H1 (cell line): ENCODE data around the gene ZBTB46. TPM values are rescaled to one million over a fixed set of nuclear protein-coding genes. Genes with fewer than 3 reads are reported as not detected.

Experiments
- CTCF ChIA-PET: fragments of 300-600 bp; sonication (Branson Sonifier 250); formaldehyde crosslinking; loops from one replicate; lab custom pipeline; 2021; ENCODE audit not compliant: partially characterized antibody; lab: Charles Lee
- POLR2A ChIA-PET: fragments of 300-600 bp; sonication (Branson Sonifier 250); formaldehyde crosslinking; loops from one replicate; lab custom pipeline; 2021; ENCODE audit warnings: inconsistent platforms; ENCODE audit not compliant: partially characterized antibody; lab: Charles Lee
- DNase-seq, 2 experiments: peaks; one replicate each; pipeline versions ENCODE4 v3.0.0 to v3.0.0-alpha.2; 2010 to 2022; ENCODE audit warnings: low spot score in 2 of 2, low read depth in 1 of 2, mixed read lengths in 1 of 2
- FAIRE-seq: peaks from 2 replicates; lab custom pipeline; 2011; peaks lifted over from hg19 to GRCh38; lab: Jason Lieb, UNC
- H2AFZ ChIP-seq: 2 replicates; pipeline ENCODE4 v1.8.1; 2012; ENCODE audit warnings: low read length, inconsistent platforms
- H2AK5ac ChIP-seq: 2 replicates; pipeline ENCODE4 v1.6.1; 2013; ENCODE audit warnings: low read depth, low read length
- H2BK120ac ChIP-seq: replicated peaks from 2 replicates; pipeline ENCODE3; 2013; ENCODE audit warnings: low read depth, low read length, inconsistent platforms
- H2BK12ac ChIP-seq: 2 replicates; pipeline ENCODE4 v1.6.1; 2013; ENCODE audit warnings: low read depth, low read length
- H2BK15ac ChIP-seq: 2 replicates; pipeline ENCODE4 v1.6.1; 2013; ENCODE audit warnings: low read length
- H2BK20ac ChIP-seq: 2 replicates; pipeline ENCODE4 v1.6.1; 2013; ENCODE audit warnings: low read length
- H2BK5ac ChIP-seq: 2 replicates; pipeline ENCODE4 v1.6.1; 2013; ENCODE audit warnings: low read depth, low read length
- H3K14ac ChIP-seq: 2 replicates; pipeline ENCODE4 v1.6.1; 2013; ENCODE audit warnings: inconsistent platforms; ENCODE audit not compliant: insufficient read length
- H3K18ac ChIP-seq: 2 replicates; pipeline ENCODE4 v1.6.1; 2013; ENCODE audit warnings: low read length; ENCODE audit errors: extremely low read depth
- H3K23ac ChIP-seq: 2 replicates; pipeline ENCODE4 v1.6.1; 2013; ENCODE audit warnings: inconsistent platforms; ENCODE audit not compliant: insufficient read length
- H3K23me2 ChIP-seq: 2 replicates; pipeline ENCODE4 v1.6.1; 2013; ENCODE audit warnings: low read depth, low read length
- H3K27ac ChIP-seq: 2 replicates; pipeline ENCODE4 v1.6.1; 2011; ENCODE audit warnings: low read depth, low read length, inconsistent platforms
- H3K27me3 ChIP-seq, 4 experiments: replicated peaks in 1 of 4; 1 replicate in 1 of 4; 2 replicates in 3 of 4; pipeline versions ENCODE4 v1.6.1 to v1.8.1; 2011 to 2013; ENCODE audit warnings: low read length in 3 of 4, mild to moderate bottlenecking in 3 of 4, inconsistent platforms in 2 of 4, mixed read lengths in 2 of 4, moderate library complexity in 1 of 4; ENCODE audit not compliant: control insufficient read depth in 3 of 4, insufficient read depth in 3 of 4; ENCODE audit errors: extremely low read depth in 1 of 4
- H3K36me3 ChIP-seq, 4 experiments: 2 replicates each; pipeline versions ENCODE4 v1.6.1 to v1.8.1; 2011 to 2013; ENCODE audit warnings: mild to moderate bottlenecking in 4 of 4, low read length in 3 of 4, moderate library complexity in 2 of 4, control low read depth in 1 of 4, inconsistent platforms in 1 of 4; ENCODE audit not compliant: insufficient read depth in 4 of 4, control insufficient read depth in 2 of 4
- H3K4ac ChIP-seq: replicated peaks from 2 replicates; pipeline ENCODE3; 2013; ENCODE audit warnings: low read length, low read depth, mixed read lengths, inconsistent platforms; ENCODE audit not compliant: insufficient read length
- H3K4me1 ChIP-seq, 4 experiments: replicated peaks in 1 of 4; 1 replicate in 1 of 4; 2 replicates in 3 of 4; pipeline versions ENCODE4 v1.6.1 to v1.8.1; 2011 to 2013; ENCODE audit warnings: low read length in 3 of 4, inconsistent platforms in 2 of 4, mixed read lengths in 1 of 4; ENCODE audit not compliant: insufficient read depth in 4 of 4, control insufficient read depth in 3 of 4
- H3K4me2 ChIP-seq, 2 experiments: 2 replicates each; pipeline versions ENCODE4 v1.6.1 to v1.8.1; 2011 to 2013; ENCODE audit warnings: low read depth in 2 of 2, low read length in 2 of 2, control low read depth in 1 of 2, inconsistent platforms in 1 of 2, mild to moderate bottlenecking in 1 of 2; ENCODE audit not compliant: insufficient read depth in 1 of 2
- H3K4me3 ChIP-seq, 4 experiments: fragments of 200-600, 300-600 bp in 1 of 4; sonication (generic), shearing (Covaris generic), sonication (Bioruptor Twin) in 1 of 4; 2 replicates each; pipeline versions ENCODE4 v1.5.1 to v1.8.1; 2011 to 2016; ENCODE audit warnings: low read length in 4 of 4, low read depth in 3 of 4, control low read depth in 2 of 4, inconsistent platforms in 2 of 4, mild to moderate bottlenecking in 2 of 4, mixed read lengths in 1 of 4, moderate library complexity in 1 of 4; ENCODE audit not compliant: insufficient read depth in 2 of 4; ENCODE audit errors: extremely low read depth in 1 of 4
- H3K56ac ChIP-seq: replicated peaks from 2 replicates; pipeline ENCODE3; 2013; ENCODE audit warnings: low read depth, mild to moderate bottlenecking, mixed read lengths, low read length, inconsistent platforms; ENCODE audit not compliant: insufficient read length
- H3K79me1 ChIP-seq: 2 replicates; pipeline ENCODE4 v1.6.1; 2013; ENCODE audit warnings: low read depth, low read length, control low read depth
- H3K79me2 ChIP-seq, 2 experiments: 2 replicates each; pipeline versions ENCODE4 v1.6.1 to v1.8.1; 2012 to 2013; ENCODE audit warnings: low read length in 2 of 2, mild to moderate bottlenecking in 2 of 2, inconsistent platforms in 1 of 2; ENCODE audit not compliant: insufficient read depth in 2 of 2, control insufficient read depth in 1 of 2
- H3K9ac ChIP-seq, 4 experiments: replicated peaks in 1 of 4; 1 replicate in 1 of 4; 2 replicates in 3 of 4; pipeline versions ENCODE4 v1.6.1 to v1.8.1; 2011 to 2013; ENCODE audit warnings: low read depth in 3 of 4, low read length in 3 of 4, control low read depth in 2 of 4, mild to moderate bottlenecking in 2 of 4, moderate library complexity in 2 of 4, inconsistent platforms in 1 of 4; ENCODE audit errors: extremely low read depth in 1 of 4
- H3K9me3 ChIP-seq, 2 experiments: 2 replicates each; pipeline versions ENCODE4 v1.6.1 to v1.8.1; 2012 to 2013; ENCODE audit warnings: mild to moderate bottlenecking in 2 of 2, moderate library complexity in 2 of 2, control low read depth in 1 of 2, inconsistent platforms in 1 of 2, low read depth in 1 of 2, low read length in 1 of 2, mixed read lengths in 1 of 2; ENCODE audit not compliant: insufficient read depth in 2 of 2
- H4K20me1 ChIP-seq, 2 experiments: replicated peaks in 1 of 2; 2 replicates each; pipeline versions ENCODE3 to v1.8.1; 2011 to 2013; ENCODE audit warnings: inconsistent platforms in 2 of 2, low read length in 2 of 2, mild to moderate bottlenecking in 1 of 2; ENCODE audit not compliant: insufficient read depth in 2 of 2, control insufficient read depth in 1 of 2
- H4K5ac ChIP-seq: 2 replicates; pipeline ENCODE4 v1.6.1; 2013; ENCODE audit warnings: low read length, low read depth, mixed read lengths, inconsistent platforms; ENCODE audit not compliant: insufficient read length
- H4K8ac ChIP-seq: 2 replicates; pipeline ENCODE4 v1.8.0; 2013; ENCODE audit warnings: mild to moderate bottlenecking, moderate library complexity, low read length, inconsistent platforms; ENCODE audit not compliant: insufficient read depth; ENCODE audit errors: extremely low read depth
- H4K91ac ChIP-seq: replicated peaks from 2 replicates; pipeline ENCODE3; 2013; ENCODE audit warnings: low read length, mixed read lengths, inconsistent platforms; ENCODE audit not compliant: insufficient read length
- CEBPB ChIP-seq: IDR thresholded peaks from 2 replicates; pipeline ENCODE4 v1.6.1; 2012; ENCODE audit warnings: low read depth, low read length
- MAX ChIP-seq: IDR thresholded peaks from 2 replicates; pipeline ENCODE4 v1.6.1; 2012; ENCODE audit warnings: inconsistent platforms
- POLR2AphosphoS5 ChIP-seq: IDR thresholded peaks from 2 replicates; pipeline ENCODE4 v1.6.1; 2011; ENCODE audit warnings: low read depth, low read length
- TAF7 ChIP-seq: optimal IDR thresholded peaks from 2 replicates; pipeline ENCODE3; 2011; ENCODE audit warnings: low read depth, mild to moderate bottlenecking, inconsistent platforms, low read length, moderate library complexity, borderline replicate concordance
- WGBS, 2 experiments: shearing (Covaris generic) in 1 of 2; methylation state at CpG; one replicate each; pipeline versions ENCODE4 v1.1.6 to v1.1.7; 2013 to 2015; ENCODE audit warnings: low lambda C conversion rate in 2 of 2, mixed read lengths in 2 of 2, inconsistent platforms in 1 of 2, low coverage in 1 of 2, missing lambda C conversion rate in 1 of 2; ENCODE audit not compliant: insufficient replicate concordance in 2 of 2, insufficient coverage in 1 of 2, insufficient read length in 1 of 2; ENCODE audit errors: extremely low coverage in 1 of 2, missing lambda C conversion rate in 1 of 2; 5-methylcytosine and 5-hydroxymethylcytosine counted together
- polyA plus RNA-seq, 7 experiments: library from polyadenylated mRNA; depleted of rRNA in 3 of 7; stranded (reverse) in 5 of 7; unstranded in 2 of 7; fragments of >200 nt in 5 of 7; fragments of 200-250 nt in 2 of 7; gene quantifications; 1 replicate in 5 of 7; 2 replicates in 1 of 7; 4 replicates in 1 of 7; pipeline versions ENCODE4 v1.2.1 to v1.2.3, GENCODE V29; 2011 to 2013; ENCODE audit warnings: missing spikeins in 2 of 7, mixed read lengths in 2 of 7
- total RNA-seq: library from RNA; stranded (reverse); fragmentation: NEBNext Ultra II Directional; extraction: Animal tissue kit (Norgen Biotek cat#: 25700); gene quantifications from 2 replicates; pipeline ENCODE4 v1.2.1, GENCODE V29; 2021

The ZBTB46 gene
- total and polyA plus RNA-seq, 2 of the 8 experiments (the other 6 are each of a cell fraction or from before 2014, with no cell fraction given): 6.4 to 22.4 TPM

- ChIA-PET POLR2A (interaction anchor here (0.6 to 2.2 kb wide), 18 partner anchors 8 to 129 kb away, joined by 3 to 14 read pairs (median 4); partner anchors contain the start of genes ARFRP1, TNFRSF6B, TPD52L2 and ZGPAT), CTCF (interaction anchor here (0.5 to 2.1 kb wide), 12 partner anchors 10 to 204 kb away, joined by 3 to 6 read pairs (median 3); partner anchors contain the start of gene PTK6)
- Histone ChIP-seq H3K36me3 (peaks cover 0 to 13% (median 7%) of the 10 kb centered on the region in 4 experiments; a peak in 5 of 8 replicates), H4K20me1 (peaks cover 5 to 43% of the 10 kb centered on the region in 2 experiments), H4K91ac (no peak within 1 kb of the TSS), H3K18ac (peak within 1 kb of the TSS; percentile 32; the same call in 1 of the 2 replicates), H3K4me3 (peak within 1 kb of the TSS; percentile 25 to 68 (median 30); a peak in 6 of 8 replicates), H3K27me3 (peaks cover 0 to 12% (median 8%) of the 10 kb centered on the region in 4 experiments; a peak in 4 of 7 replicates), H3K79me2 (peaks cover 0 to 8% of the 10 kb centered on the region in 2 experiments; a peak in 1 of 4 replicates), H3K4me1 (peaks cover 0 to 15% (median 7%) of the 10 kb centered on the region in 4 experiments; a peak in 6 of 7 replicates), H3K14ac (no peak within 1 kb of the TSS), H3K23ac (no peak within 1 kb of the TSS), H2BK12ac (no peak within 1 kb of the TSS), H3K4me2 (peak within 1 kb of the TSS; percentile 71 to 95), H3K9me3 (peaks cover 0 to 4% of the 10 kb centered on the region in 2 experiments; a peak in 2 of 4 replicates), H3K23me2 (peaks cover 16% of the 10 kb centered on the region)
- TF ChIP-seq TAF7 (no peak), POLR2AphosphoS5 (0 out of 2 replicates have a peak, but pooled peaks have one; percentile 33), CEBPB (no peak), MAX (0 out of 2 replicates have a peak, but pooled peaks have one; percentile 14)
- TF ChIP-seq, all 59 proteins: peak for 2
- no peak within 1 kb of the TSS for H4K5ac ChIP-seq
- H2BK15ac ChIP-seq: 0 out of 2 replicates have a peak within 1 kb of the TSS, but pooled peaks have one; percentile 88
- no peak within 1 kb of the TSS; a peak in 1 of 7 replicates for H3K9ac ChIP-seq
- H2BK20ac ChIP-seq: no peak within 1 kb of the TSS
- no peak within 1 kb of the TSS; the same call in 1 of the 2 replicates for H2BK5ac ChIP-seq
- FAIRE-seq (no peak), DNase-seq (peak in 1 of 2 experiments; percentile 45)
- WGBS, 2 experiments: 96% methylated on average over 17 of the region's 31 CpGs; no CpG with 5 or more reads in 1 of the 2 experiments
- no peak within 1 kb of the TSS for H3K27ac ChIP-seq
- H2BK120ac ChIP-seq: no peak within 1 kb of the TSS
- H3K79me1 ChIP-seq: peaks cover 16% of the 10 kb centered on the region
- H2AFZ ChIP-seq: no peak within 1 kb of the TSS
- H3K4ac ChIP-seq: no peak within 1 kb of the TSS
- H3K56ac ChIP-seq: no peak within 1 kb of the TSS
- H2AK5ac ChIP-seq: peak within 1 kb of the TSS; percentile 53; the same call in 1 of the 2 replicates
- H4K8ac ChIP-seq: no peak within 1 kb of the TSS
Measured at GRCh38 chr20:63735859-63736718, 95.0 kb downstream of the ZBTB46 start, which contains the start of gene LIME1. TSS of gene LIME1 (plus strand) at chr20:63736664. CDS start at chr20:63737550, 886 bp downstream.
